HepG2 (cell line): ENCODE data around the gene OPN1MW3. TPM values are rescaled to one million over a fixed set of nuclear protein-coding genes. Genes with fewer than 3 reads are reported as not detected.

Source experiments
- ATAC-seq: fragments of 200-7000 bp; cut with Tn5 transposase; 3 replicates; pipeline ENCODE4 v1.9.1; 2020; ENCODE audit warnings: mild to moderate bottlenecking, moderate library complexity
- BruUV-seq: library from RNA; stranded (reverse); fragments of 400-500 nt; replicated peaks from 2 replicates; lab custom pipeline; 2021; lab: Mats Ljungman, UMichigan
- CTCF ChIA-PET: fragments of 300-600 bp; formaldehyde crosslinking; extraction: SDS; loops from one replicate; lab custom pipeline; 2021; ENCODE audit warnings: low total read pairs, inconsistent platforms, low intra/inter-chr PET ratio; lab: Yijun Ruan, JAX
- POLR2A ChIA-PET: fragments of 350-600 bp; sonication (Branson Sonifier 250); formaldehyde crosslinking; loops from one replicate; lab custom pipeline; 2020; ENCODE audit warnings: antibody characterized with exemption, inconsistent platforms; lab: Yijun Ruan, JAX
- DNase-seq: peaks from one replicate; pipeline ENCODE4 v3.0.0-alpha.2; 2015; ENCODE audit warnings: low spot score
- FAIRE-seq: peaks from 3 replicates; lab custom pipeline; 2011; peaks lifted over from hg19 to GRCh38; lab: Jason Lieb, UNC
- H2AFZ ChIP-seq: one replicate; pipeline ENCODE4 v1.6.1; 2011; ENCODE audit warnings: low read length, inconsistent platforms
- H3K27ac ChIP-seq: fragments of 300-600 bp; 3 replicates; pipeline ENCODE4 v1.8.0; 2011; ENCODE audit warnings: mixed run types, mild to moderate bottlenecking, mixed read lengths, low read length, inconsistent platforms; ENCODE audit not compliant: insufficient read depth; ENCODE audit errors: extremely low read length
- H3K27me3 ChIP-seq, 2 experiments: fragments of 200-600 bp in 1 of 2; 2 replicates in 1 of 2; 3 replicates in 1 of 2; pipeline versions ENCODE4 v1.6.0 to v1.8.0; 2011; ENCODE audit warnings: low read length in 2 of 2, mild to moderate bottlenecking in 2 of 2, moderate library complexity in 2 of 2, inconsistent platforms in 1 of 2; ENCODE audit not compliant: insufficient read depth in 2 of 2, control insufficient read depth in 1 of 2
- H3K36me3 ChIP-seq, 2 experiments: fragments of 200-600 bp in 1 of 2; replicated peaks in 1 of 2; 2 replicates in 1 of 2; 3 replicates in 1 of 2; pipeline versions ENCODE4 v1.5.1 to v1.8.0; 2011; ENCODE audit warnings: low read length in 2 of 2, inconsistent platforms in 1 of 2; ENCODE audit not compliant: insufficient read depth in 2 of 2, control insufficient read depth in 1 of 2
- H3K4me1 ChIP-seq: 2 replicates; pipeline ENCODE4 v1.5.1; 2012; ENCODE audit warnings: low read length, inconsistent platforms; ENCODE audit not compliant: insufficient read depth
- H3K4me2 ChIP-seq: 2 replicates; pipeline ENCODE4 v1.6.0; 2011; ENCODE audit warnings: low read depth, low read length, inconsistent platforms
- H3K4me3 ChIP-seq, 3 experiments: fragments of 200-600 bp in 1 of 3; sonication (generic), shearing (Covaris generic) in 1 of 3; replicated peaks in 1 of 3; 2 replicates each; pipeline ENCODE4 v1.5.1; 2011 to 2016; ENCODE audit warnings: low read length in 3 of 3, inconsistent platforms in 2 of 3, low read depth in 2 of 3, mild to moderate bottlenecking in 2 of 3, control low read depth in 1 of 3, mixed read lengths in 1 of 3; ENCODE audit not compliant: insufficient read depth in 1 of 3
- H3K79me2 ChIP-seq: one replicate; pipeline ENCODE4 v1.6.1; 2011; ENCODE audit warnings: low read length, inconsistent platforms; ENCODE audit not compliant: insufficient read depth
- H3K9ac ChIP-seq: 2 replicates; pipeline ENCODE4 v1.6.0; 2011; ENCODE audit warnings: mild to moderate bottlenecking, low read depth, low read length, inconsistent platforms; ENCODE audit not compliant: insufficient read depth
- H3K9me3 ChIP-seq: 2 replicates; pipeline ENCODE4 v1.5.1; 2012; ENCODE audit warnings: mild to moderate bottlenecking, low read length
- H4K20me1 ChIP-seq: 2 replicates; pipeline ENCODE4 v1.6.0; 2011; ENCODE audit warnings: inconsistent platforms, mild to moderate bottlenecking, low read length, moderate library complexity; ENCODE audit not compliant: insufficient read depth
- BHLHE40 ChIP-seq: IDR thresholded peaks from 2 replicates; pipeline ENCODE4 v1.6.1; 2011; ENCODE audit warnings: low read length, improper control_type of control experiment
- CBX5 ChIP-seq: sonication (generic); formaldehyde crosslinking; IDR thresholded peaks from 2 replicates; pipeline ENCODE4 v1.4.0; 2020; ENCODE audit warnings: missing genetic modification reagents, borderline replicate concordance
- HNRNPL ChIP-seq: fragments of 200-400 bp; formaldehyde crosslinking; IDR thresholded peaks from 2 replicates; pipeline ENCODE4 v1.6.1; 2017; ENCODE audit warnings: mild to moderate bottlenecking, low read depth, low read length
- MXI1 ChIP-seq: IDR thresholded peaks from 3 replicates; pipeline ENCODE4 v1.6.1; 2012; ENCODE audit warnings: low read depth, low read length, inconsistent platforms, borderline replicate concordance
- PCBP2 ChIP-seq: fragments of 200-400 bp; formaldehyde crosslinking; optimal IDR thresholded peaks from 2 replicates; pipeline ENCODE3; 2018; ENCODE audit warnings: low read length, low read depth; ENCODE audit not compliant: poor library complexity, severe bottlenecking
- RORA ChIP-seq: sonication (generic); formaldehyde crosslinking; IDR thresholded peaks from 2 replicates; pipeline ENCODE4 v1.5.0; 2020; ENCODE audit warnings: mild to moderate bottlenecking, missing genetic modification reagents, moderate library complexity
- SYNCRIP ChIP-seq: fragments of 200-400 bp; formaldehyde crosslinking; IDR thresholded peaks from 2 replicates; pipeline ENCODE4 v1.6.1; 2018; ENCODE audit warnings: mild to moderate bottlenecking, low read depth, low read length; ENCODE audit not compliant: insufficient read depth
- TBL1XR1 ChIP-seq: fragments of 150-350 bp; IDR thresholded peaks from 2 replicates; pipeline ENCODE4 v1.6.1; 2014; ENCODE audit warnings: borderline replicate concordance, low read length; ENCODE audit not compliant: partially characterized antibody
- TBX2 ChIP-seq: sonication (generic); formaldehyde crosslinking; IDR thresholded peaks from 2 replicates; pipeline ENCODE4 v1.5.0; 2020; ENCODE audit warnings: missing genetic modification reagents, mild to moderate bottlenecking, borderline replicate concordance
- ZNF17 ChIP-seq: sonication (generic); formaldehyde crosslinking; IDR thresholded peaks from 2 replicates; pipeline ENCODE4 v1.5.0; 2020; ENCODE audit warnings: mild to moderate bottlenecking, missing genetic modification reagents
- ZNF550 ChIP-seq: sonication (generic); formaldehyde crosslinking; IDR thresholded peaks from 2 replicates; pipeline ENCODE4 v1.4.0; 2020; ENCODE audit warnings: mild to moderate bottlenecking, missing genetic modification reagents, borderline replicate concordance
- WGBS: methylation state at CpG from one replicate; pipeline ENCODE4 v1.1.6; 2017; ENCODE audit warnings: low lambda C conversion rate; 5-methylcytosine and 5-hydroxymethylcytosine counted together
- in situ Hi-C: cut with HindIII; loops from 2 replicates; pipeline ENCODE4 v1.10.0; 2017; ENCODE audit warnings: low pct_unique_long_range_greater_than_20kb; ENCODE audit not compliant: extremely low pct_ligation_motif_present
- intact Hi-C: fragments of 100-400 bp; cut with micrococcal nuclease; formaldehyde crosslinking; loops from one replicate; pipeline ENCODE4 v1.10.0; 2022; ENCODE audit not compliant: unreplicated experiment
- polyA plus RNA-seq, 8 experiments: library from polyadenylated mRNA; depleted of rRNA in 3 of 8; stranded (reverse) in 7 of 8; unstranded in 1 of 8; fragments of >200 nt; fragmentation: Illumina TruSeq in 4 of 8; extraction: Trizol in 4 of 8; gene quantifications; 2 replicates each; pipeline versions ENCODE4 v1.2.1 to v1.2.3, GENCODE V29; 2011 to 2016; ENCODE audit warnings: low read depth in 4 of 8, missing spikeins in 1 of 8, mixed read lengths in 1 of 8; ENCODE audit not compliant: insufficient read depth in 1 of 8
- total RNA-seq, 5 experiments: library from RNA; depleted of rRNA; stranded (reverse); fragments of >200 nt; fragmentation: Illumina TruSeq; extraction: Trizol; gene quantifications; 2 replicates each; pipeline ENCODE4 v1.2.3, GENCODE V29; 2016; ENCODE audit warnings: low read depth in 1 of 5
- TF ChIP-seq, protein P1 (sequence below): sonication (generic); formaldehyde crosslinking; IDR thresholded peaks from 2 replicates; pipeline ENCODE4 v1.5.0; 2020; ENCODE audit warnings: missing genetic modification reagents, mild to moderate bottlenecking, borderline replicate concordance
- TF ChIP-seq, protein P2 (sequence below): sonication (generic); formaldehyde crosslinking; IDR thresholded peaks from 2 replicates; pipeline ENCODE4 v1.4.0; 2020; ENCODE audit warnings: missing genetic modification reagents, borderline replicate concordance

OPN1MW3 gene
- total and polyA plus RNA-seq, 2 of the 13 experiments (the other 11 are each of a cell fraction or from before 2014, with no cell fraction given), result not detected

- H3K4me1 ChIP-seq, result no peaks in the 10 kb centered on the region
- H3K36me3 ChIP-seq, result no peaks in the 10 kb centered on the region
- H3K9me3 ChIP-seq, result no peaks in the 10 kb centered on the region
- WGBS, result 98% methylated on average over 15 of the region's 37 CpGs
- intact Hi-C loops, result no loop called here
- H3K4me2 ChIP-seq, result no peak within 1 kb of the TSS
- no peak within 1 kb of the TSS for H3K4me3 ChIP-seq
- FAIRE-seq (no peak), ATAC-seq (no peak), DNase-seq (no peak)
- no peak within 1 kb of the TSS for H3K27ac ChIP-seq
- no TSS peak for BruUV-seq
- in situ Hi-C loops, result no loop called here
- H2AFZ ChIP-seq, result no peak within 1 kb of the TSS
- ChIA-PET POLR2A (no interaction called here), CTCF (no interaction called here)
- H3K9ac ChIP-seq, result no peak within 1 kb of the TSS
- no peak for TF ChIP-seq CBX5 (CRISPR knock-in tag)
- TF ChIP-seq ZNF17 (CRISPR knock-in tag), result no peak
- TF ChIP-seq BHLHE40, result no peak
- TF ChIP-seq TBX2, result no peak
- TF ChIP-seq TBL1XR1, result no peak
- TF ChIP-seq, protein P1, sequence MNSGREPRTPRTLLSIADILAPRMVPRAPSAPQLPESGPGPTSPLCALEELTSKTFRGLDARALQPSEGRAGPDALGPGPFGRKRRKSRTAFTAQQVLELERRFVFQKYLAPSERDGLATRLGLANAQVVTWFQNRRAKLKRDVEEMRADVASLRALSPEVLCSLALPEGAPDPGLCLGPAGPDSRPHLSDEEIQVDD (CRISPR knock-in tag), result no peak
- no peak for TF ChIP-seq RORA (CRISPR knock-in tag)
- TF ChIP-seq, protein P2, sequence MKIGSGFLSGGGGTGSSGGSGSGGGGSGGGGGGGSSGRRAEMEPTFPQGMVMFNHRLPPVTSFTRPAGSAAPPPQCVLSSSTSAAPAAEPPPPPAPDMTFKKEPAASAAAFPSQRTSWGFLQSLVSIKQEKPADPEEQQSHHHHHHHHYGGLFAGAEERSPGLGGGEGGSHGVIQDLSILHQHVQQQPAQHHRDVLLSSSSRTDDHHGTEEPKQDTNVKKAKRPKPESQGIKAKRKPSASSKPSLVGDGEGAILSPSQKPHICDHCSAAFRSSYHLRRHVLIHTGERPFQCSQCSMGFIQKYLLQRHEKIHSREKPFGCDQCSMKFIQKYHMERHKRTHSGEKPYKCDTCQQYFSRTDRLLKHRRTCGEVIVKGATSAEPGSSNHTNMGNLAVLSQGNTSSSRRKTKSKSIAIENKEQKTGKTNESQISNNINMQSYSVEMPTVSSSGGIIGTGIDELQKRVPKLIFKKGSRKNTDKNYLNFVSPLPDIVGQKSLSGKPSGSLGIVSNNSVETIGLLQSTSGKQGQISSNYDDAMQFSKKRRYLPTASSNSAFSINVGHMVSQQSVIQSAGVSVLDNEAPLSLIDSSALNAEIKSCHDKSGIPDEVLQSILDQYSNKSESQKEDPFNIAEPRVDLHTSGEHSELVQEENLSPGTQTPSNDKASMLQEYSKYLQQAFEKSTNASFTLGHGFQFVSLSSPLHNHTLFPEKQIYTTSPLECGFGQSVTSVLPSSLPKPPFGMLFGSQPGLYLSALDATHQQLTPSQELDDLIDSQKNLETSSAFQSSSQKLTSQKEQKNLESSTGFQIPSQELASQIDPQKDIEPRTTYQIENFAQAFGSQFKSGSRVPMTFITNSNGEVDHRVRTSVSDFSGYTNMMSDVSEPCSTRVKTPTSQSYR, result no peak
- TF ChIP-seq HNRNPL, result no peak
- no peak for TF ChIP-seq SYNCRIP
- TF ChIP-seq ZNF550, result no peak
- no peak for TF ChIP-seq PCBP2
- no peak for TF ChIP-seq MXI1
- no peaks in the 10 kb centered on the region for H3K79me2 ChIP-seq
- no peaks in the 10 kb centered on the region; a peak in 1 of 5 replicates for H3K27me3 ChIP-seq
- no peaks in the 10 kb centered on the region for H4K20me1 ChIP-seq
Observed at GRCh38 chrX:154295664-154296310, 38.4 kb downstream of the OPN1MW3 start, which contains the start of gene TKTL1. Gene TKTL1 (plus strand): TSS chrX:154295795. CDS start chrX:154295860, 65 bp downstream.
